ENCODE measurements around the gene HES7.

DNA sequence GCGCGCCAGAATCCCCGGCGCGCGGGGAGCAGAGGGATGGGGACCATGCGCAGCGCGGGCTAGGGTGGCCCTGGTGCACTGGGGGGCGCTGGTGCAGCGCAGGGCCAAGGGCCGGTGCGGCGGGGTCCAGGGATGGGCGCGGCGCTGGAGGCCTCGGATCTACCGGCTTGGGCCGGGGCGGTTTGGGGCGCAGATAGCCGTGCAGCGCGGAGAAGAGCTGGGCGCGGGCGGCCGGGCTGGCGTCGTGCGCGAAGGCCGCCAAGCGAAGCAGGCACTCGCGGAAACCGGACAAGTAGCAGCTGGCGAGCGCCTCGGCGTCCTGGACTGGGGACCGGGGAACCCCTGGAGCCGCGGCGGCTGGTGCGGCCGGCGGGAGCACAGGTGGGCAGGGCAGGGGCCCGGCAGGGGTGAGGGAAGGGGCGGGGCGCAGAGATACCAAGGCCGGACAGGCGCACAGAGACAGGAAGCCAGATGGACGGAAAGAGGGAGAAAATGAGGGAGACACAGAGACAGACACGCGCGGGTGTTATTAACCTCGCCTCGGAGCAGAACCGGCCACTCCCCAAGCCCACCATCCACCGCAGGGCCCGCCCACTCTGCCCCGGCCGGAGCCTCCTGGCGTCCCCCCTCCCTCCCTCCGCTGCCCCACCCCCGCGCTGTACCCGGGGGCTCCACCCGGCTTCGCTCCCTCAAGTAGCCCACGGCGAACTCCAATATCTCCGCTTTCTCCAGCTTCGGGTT is 2.1 kb downstream of the HES7 start:
- TF ChIP-seq POLR2A (IDR thresholded peaks at IDR 0.05; ENCODE audit: low read length): no peak
- TF ChIP-seq GATA1 (IDR thresholded peaks at IDR 0.05; ENCODE audit: low read depth, low read length): no peak
